Retina (tissue), 1 donor: ENCODE measurements around the gene MCTS1.
"Not testable (repeated sequence)": the region's sequence is repeated elsewhere in the genome, so short reads cannot be mapped to it uniquely, and the experiment has no call there.

Experiments used
- DNase-seq: peaks from one replicate; pipeline ENCODE4 v3.0.0-alpha.2; 2016

MCTS1 gene

GRCh38 chrX:120629667-120630537, 26.0 kb downstream of the MCTS1 start, which contains the start of gene C1GALT1C1:
Gene C1GALT1C1 (minus strand): TSS chrX:120630054. CDS start chrX:120627166, 2,888 bp downstream.
- DNase-seq = peak; percentile 91

DNA sequence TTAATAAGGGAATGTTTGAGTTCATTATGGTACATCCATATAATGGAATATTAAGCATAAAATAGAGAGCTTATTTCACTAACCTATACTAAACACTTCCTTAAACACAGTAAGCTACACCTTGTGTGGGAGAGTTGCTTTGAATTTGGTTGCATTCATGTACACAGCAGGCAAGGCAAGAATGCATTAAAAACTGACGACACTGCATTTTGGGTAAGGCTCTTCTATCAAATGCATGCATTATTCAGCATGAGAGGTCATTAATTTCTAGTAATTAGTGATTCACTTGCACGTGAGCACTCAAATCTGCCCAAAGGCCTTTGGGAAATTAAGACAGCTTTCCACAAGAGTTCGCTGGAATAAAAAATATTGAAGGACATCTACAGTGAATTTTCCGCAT, 34.7 kb downstream of the MCTS1 start:
- no peak for DNase-seq

DNA sequence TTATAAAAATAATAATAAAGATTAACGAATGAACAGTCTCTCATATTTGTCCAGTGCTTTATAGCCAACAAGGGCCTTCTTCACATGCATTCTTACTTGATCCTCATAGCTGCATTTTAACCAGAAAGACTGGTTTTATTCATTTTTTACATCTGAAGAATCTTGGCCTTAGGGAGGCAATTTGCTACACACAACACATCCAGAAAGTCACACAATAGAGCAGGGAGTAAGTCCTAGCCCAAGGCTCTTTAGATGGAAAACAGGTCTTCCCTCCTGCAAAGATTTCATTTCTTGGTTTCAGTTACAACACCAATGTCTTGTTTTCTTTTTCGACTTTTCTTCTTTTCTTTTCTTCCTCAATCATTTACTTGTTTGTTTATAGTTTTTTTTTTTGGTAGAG, 39.0 kb downstream of the MCTS1 start:
- DNase-seq = no peak

DNA sequence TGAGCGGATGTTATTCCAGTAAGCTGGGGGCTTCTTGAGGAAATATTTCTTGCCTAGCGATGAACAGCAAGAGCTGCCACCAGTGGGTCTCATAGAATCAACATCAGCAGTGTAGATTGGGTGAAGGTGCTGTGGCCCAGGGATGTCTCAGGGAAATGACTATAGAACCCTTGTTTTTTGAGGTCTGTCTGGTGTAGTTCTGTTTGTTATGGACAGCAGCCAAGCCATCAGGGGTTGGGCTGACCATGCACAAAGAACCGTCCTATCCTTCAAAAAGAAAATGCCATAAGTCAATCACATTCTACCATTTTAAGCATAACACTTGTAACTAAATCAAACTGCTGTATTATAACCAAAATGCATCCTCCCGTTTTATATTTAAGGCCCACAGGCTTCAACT, 43.2 kb downstream of the MCTS1 start:
- DNase-seq = no peak

DNA sequence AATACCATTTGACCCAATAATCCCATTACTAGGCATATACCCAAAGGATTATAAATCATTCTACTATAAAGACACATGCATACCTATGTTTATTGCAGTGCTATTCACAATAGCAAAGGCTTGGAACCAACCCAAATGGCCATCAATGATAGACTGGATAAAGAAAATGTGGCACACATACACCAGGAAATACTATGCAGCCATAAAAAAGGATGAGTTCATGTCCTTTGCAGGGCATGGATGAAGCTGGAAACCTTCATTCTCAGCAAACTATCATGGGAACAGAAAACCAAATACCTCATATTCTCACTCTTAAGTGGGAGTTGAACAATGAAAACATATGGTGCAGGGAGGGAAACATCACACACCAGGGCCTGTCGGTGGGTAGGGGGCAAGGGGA, 48.4 kb downstream of the MCTS1 start:
- DNase-seq = not testable (repeated sequence)

- no peak for DNase-seq
Measured at GRCh38 chrX:120653000-120653399, 49.1 kb downstream of the MCTS1 start.

DNA sequence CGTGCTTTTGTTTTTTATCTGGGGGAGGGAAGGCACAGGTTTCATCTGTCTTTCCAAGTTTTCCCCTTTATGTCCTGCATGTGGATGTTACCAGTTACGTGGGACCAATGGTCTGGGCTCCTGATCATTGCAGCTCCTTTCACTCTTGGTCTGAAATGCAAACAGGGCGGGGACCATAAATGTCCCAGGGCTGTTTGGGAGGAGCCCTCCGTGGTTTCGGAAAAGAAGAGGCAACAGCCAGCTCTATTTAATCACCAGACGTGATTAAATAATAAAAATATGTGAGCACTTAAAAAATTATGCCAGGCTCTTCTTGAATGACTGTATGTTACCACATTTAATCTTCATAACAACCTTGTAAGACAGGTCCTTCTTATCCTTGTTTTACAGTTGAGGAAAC, 56.7 kb downstream of the MCTS1 start:
- DNase-seq = no peak
